Measurements from ENCODE around the gene PRPF39.
A peak's percentile ranks its signal among the peaks of the same experiment; 100 is the strongest.

Gene PRPF39

GRCh38 chr14:45083976-45084722 is at the start of gene PRPF39:
Gene PRPF39, plus strand, starts transcription at chr14:45084116. Its CDS starts 11,124 bp downstream, at chr14:45095240.
- Mint-ChIP-seq H3K9me3 (peaks cover 6% of the 10 kb centered on the region), H3K4me1 (peaks cover 41% of the 10 kb centered on the region), H3K4me3 (peak within 1 kb of the TSS; percentile 99), H3K27ac (peak within 1 kb of the TSS; percentile 98), H3K27me3 (ENCODE audit: low read depth, poor library complexity) (peaks cover 4% of the 10 kb centered on the region), H3K36me3 (ENCODE audit: low read depth) (peaks cover 19% of the 10 kb centered on the region)
- DNase-seq: peak; percentile 96
- no peak for TF ChIP-seq CTCF (IDR thresholded peaks at IDR 0.05)

GRCh38 chr14:45034730-45035129 is 49.2 kb upstream of the PRPF39 start:
- TF ChIP-seq CTCF (IDR thresholded peaks at IDR 0.05): no peak
- no peak overlapping the region for H3K27ac Mint-ChIP-seq

GRCh38 chr14:45038256-45038655 is 45.7 kb upstream of the PRPF39 start:
- no peak for DNase-seq
- Mint-ChIP-seq H3K9me3 (peaks cover 4% of the 10 kb centered on the region), H3K27ac (no peak overlapping the region), H3K27me3 (ENCODE audit: low read depth, poor library complexity) (no peaks in the 10 kb centered on the region), H3K4me1 (no peaks in the 10 kb centered on the region), H3K4me3 (no peak overlapping the region), H3K36me3 (ENCODE audit: low read depth) (peaks cover 81% of the 10 kb centered on the region)
- no peak for TF ChIP-seq CTCF (IDR thresholded peaks at IDR 0.05)

More at GRCh38 chr14:45034730-45035129, 49.2 kb upstream of the PRPF39 start:
- peaks cover 4% of the 10 kb centered on the region for H3K9me3 Mint-ChIP-seq
- H3K4me1 Mint-ChIP-seq: no peaks in the 10 kb centered on the region
- no peak for DNase-seq
- H3K36me3 Mint-ChIP-seq (ENCODE audit: low read depth): peaks cover 69% of the 10 kb centered on the region
- no peaks in the 10 kb centered on the region for H3K27me3 Mint-ChIP-seq (ENCODE audit: low read depth, poor library complexity)
- no peak overlapping the region for H3K4me3 Mint-ChIP-seq

GRCh38 chr14:45038865-45039264 is 45.1 kb upstream of the PRPF39 start:
- Mint-ChIP-seq H3K27ac (no peak overlapping the region), H3K9me3 (peaks cover 4% of the 10 kb centered on the region), H3K36me3 (ENCODE audit: low read depth) (peaks cover 79% of the 10 kb centered on the region), H3K27me3 (ENCODE audit: low read depth, poor library complexity) (no peaks in the 10 kb centered on the region), H3K4me3 (no peak overlapping the region), H3K4me1 (no peaks in the 10 kb centered on the region)
- DNase-seq: no peak
- no peak for TF ChIP-seq CTCF (IDR thresholded peaks at IDR 0.05)

- Mint-ChIP-seq H3K9me3 (peaks cover 4% of the 10 kb centered on the region), H3K36me3 (ENCODE audit: low read depth) (peaks cover 76% of the 10 kb centered on the region), H3K27ac (no peak overlapping the region), H3K27me3 (ENCODE audit: low read depth, poor library complexity) (no peaks in the 10 kb centered on the region), H3K4me1 (no peaks in the 10 kb centered on the region), H3K4me3 (no peak overlapping the region)
- DNase-seq: no peak
- TF ChIP-seq CTCF (IDR thresholded peaks at IDR 0.05): no peak
These were observed 44.5 kb upstream of the PRPF39 start for GRCh38 chr14:45039390-45039789.

- Mint-ChIP-seq H3K9me3 (peaks cover 4% of the 10 kb centered on the region), H3K27me3 (ENCODE audit: low read depth, poor library complexity) (no peaks in the 10 kb centered on the region), H3K36me3 (ENCODE audit: low read depth) (peaks cover 78% of the 10 kb centered on the region), H3K27ac (no peak overlapping the region), H3K4me3 (no peak overlapping the region), H3K4me1 (no peaks in the 10 kb centered on the region)
- no peak for DNase-seq
- no peak for TF ChIP-seq CTCF (IDR thresholded peaks at IDR 0.05)
These were observed 42.3 kb upstream of the PRPF39 start for GRCh38 chr14:45041641-45042040.

Measured in nephron progenitor cell (in vitro differentiated cells).